Choroid plexus epithelial cell (primary cell): ENCODE results near the gene NMS.
"Not testable (repeated sequence)": the region's sequence is repeated elsewhere in the genome, so short reads cannot be mapped to it uniquely, and the experiment has no call there.

Experiments
- DNase-seq: peaks from one replicate; pipeline ENCODE4 v3.0.0-alpha.2; 2010; ENCODE audit warnings: low read depth
- H3K4me3 ChIP-seq: 2 replicates; pipeline ENCODE4 v1.5.1; 2011; ENCODE audit warnings: low read depth, mild to moderate bottlenecking, control low read depth, low read length, moderate library complexity
- CTCF ChIP-seq: conservative IDR thresholded peaks from 2 replicates; pipeline ENCODE4 v1.5.1; 2011; ENCODE audit warnings: low read depth, mild to moderate bottlenecking, control low read depth, inconsistent platforms, low read length, moderate library complexity

Gene NMS

GRCh38 chr2:100453853-100454252 lies 16.4 kb upstream of the NMS start:
- no peak for TF ChIP-seq CTCF
- no peak for DNase-seq
- H3K4me3 ChIP-seq, result no peak overlapping the region

GRCh38 chr2:100456357-100456756 lies 13.9 kb upstream of the NMS start:
- H3K4me3 ChIP-seq, DNase-seq: not testable (repeated sequence)

DNA sequence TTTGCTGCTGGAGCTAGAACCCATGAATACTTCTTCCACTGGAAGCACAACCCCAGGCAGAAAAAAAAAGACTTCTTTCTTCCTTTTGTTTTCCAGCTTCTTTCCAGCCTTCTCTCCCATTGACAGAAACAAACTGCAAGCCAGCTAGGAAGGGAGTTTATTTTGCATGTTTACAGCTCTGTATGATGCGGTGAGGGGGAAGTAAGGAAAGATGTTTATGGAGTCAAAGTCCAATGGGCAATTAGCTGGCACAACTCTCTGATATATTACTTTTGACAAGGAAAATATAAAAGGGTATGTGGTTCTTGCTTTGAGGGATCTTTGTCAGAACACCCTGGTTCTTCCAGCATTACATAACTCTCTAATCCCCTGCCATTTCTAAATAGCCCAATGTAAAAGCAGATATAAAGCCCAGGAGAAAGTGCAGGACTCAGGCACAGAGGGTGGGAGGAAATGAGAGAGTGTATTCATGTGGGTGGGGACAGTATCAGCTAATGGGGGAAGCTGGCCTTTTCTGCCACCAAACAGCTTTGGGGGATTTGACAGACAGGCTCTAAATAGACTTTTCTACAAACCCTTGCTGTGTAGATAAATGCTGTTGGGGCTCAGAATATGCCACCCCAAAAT lies 9.3 kb upstream of the NMS start:
- no peak overlapping the region for H3K4me3 ChIP-seq
- no peak for DNase-seq
- TF ChIP-seq CTCF, result no peak

DNA sequence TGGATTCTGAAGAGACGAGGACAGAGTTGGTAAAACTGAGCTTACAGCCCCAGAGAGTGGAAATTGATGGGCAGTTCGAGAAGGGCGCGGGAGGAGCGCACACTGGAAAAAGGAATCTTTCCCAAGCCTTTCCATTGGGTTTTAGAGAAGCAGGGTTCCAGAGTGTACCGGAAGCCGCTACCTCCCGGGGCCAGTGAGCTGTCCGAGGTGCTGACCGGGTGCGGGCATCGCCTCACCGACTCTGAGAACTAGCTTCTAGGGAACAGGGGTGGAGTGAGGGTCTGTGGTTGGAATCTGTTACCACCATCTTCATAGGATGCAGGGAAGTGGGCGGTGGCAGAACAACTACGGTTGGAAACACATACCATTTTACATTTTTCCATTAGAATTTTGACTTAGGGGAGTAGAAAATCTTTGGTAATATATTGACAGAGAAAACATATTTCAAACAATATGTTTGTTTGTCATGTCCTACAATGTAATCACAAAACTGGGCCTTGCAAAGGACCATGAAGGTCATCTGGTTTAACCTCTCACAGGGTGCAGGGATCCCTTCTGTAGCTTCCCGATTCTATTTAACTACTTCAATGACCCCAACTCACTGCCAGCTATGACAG lies 724 bp downstream of the NMS start:
- peak; percentile 13 for DNase-seq
- H3K4me3 ChIP-seq, result no peak overlapping the region
- no peak for TF ChIP-seq CTCF

DNA sequence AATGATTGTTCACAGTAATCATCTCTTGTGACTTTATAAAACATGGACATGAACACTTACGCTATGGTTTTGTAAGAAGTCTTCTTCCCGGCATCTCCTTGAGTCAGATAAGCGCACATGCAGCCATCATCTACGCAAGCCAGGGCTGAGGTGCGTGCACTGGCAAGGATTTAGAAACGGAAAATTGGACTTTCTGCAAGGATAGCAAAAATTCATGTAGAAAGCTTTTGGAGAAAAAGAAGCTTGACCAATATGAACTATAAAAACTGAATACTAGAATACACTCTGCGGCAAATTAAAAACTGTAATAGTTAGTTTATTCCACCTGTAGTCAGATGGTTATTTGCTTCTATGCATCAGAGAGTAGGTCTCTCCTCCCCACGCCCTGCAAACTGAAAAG lies 6.3 kb downstream of the NMS start:
- DNase-seq, result no peak
- H3K4me3 ChIP-seq, result no peak overlapping the region
- TF ChIP-seq CTCF, result no peak

DNA sequence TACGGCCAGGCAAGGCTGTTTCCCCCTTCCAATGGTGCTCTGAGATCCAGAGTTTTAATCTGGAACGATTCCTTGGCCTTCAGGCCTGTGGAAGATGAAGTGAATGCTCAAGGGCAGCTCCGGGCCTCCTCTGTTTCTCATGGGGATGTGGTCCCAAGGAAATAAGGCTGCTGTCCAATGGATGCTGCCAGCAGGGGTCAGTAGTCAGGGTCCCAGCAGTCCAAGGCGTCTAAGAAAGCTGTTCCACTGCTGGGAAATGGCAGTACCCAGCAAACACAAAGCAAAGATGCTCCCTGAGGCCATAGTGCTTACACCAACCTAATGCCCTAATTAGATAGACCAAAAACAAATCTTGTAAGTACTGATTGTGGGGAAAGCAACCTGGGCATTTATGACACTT lies 12.5 kb downstream of the NMS start:
- DNase-seq, result peak; percentile 5
- H3K4me3 ChIP-seq, result no peak overlapping the region
- peak; percentile 33 for TF ChIP-seq CTCF

DNA sequence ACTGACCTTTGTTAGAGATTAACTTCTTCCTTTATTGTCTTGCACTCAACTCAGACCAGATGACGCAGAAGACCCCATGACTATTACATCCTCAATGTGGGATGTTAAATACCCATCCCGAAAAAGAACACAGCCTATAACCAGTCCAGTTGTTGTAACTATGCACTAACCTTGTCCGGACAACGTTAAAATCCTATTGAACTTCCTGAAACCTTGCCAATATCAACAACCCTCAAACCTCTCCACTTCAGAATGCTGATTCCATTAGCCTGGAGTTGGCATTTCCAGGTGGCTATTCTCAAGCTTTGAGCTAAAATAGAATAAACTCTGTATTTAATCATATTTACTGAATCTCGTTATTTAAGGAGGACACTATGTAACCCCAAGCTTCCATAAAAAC lies 13.6 kb downstream of the NMS start:
- DNase-seq, result no peak
- no peak overlapping the region for H3K4me3 ChIP-seq
- TF ChIP-seq CTCF, result no peak
